HG03442 (cell line): ENCODE results near the gene BCOR.

Experiments
- ATAC-seq: cut with Tn5 transposase; IDR thresholded peaks from one replicate; pipeline ENCODE4 v1.9.1; 2021; ENCODE audit warnings: mild to moderate bottlenecking, moderate library complexity; ENCODE audit not compliant: unreplicated experiment

Gene BCOR

GRCh38 chrX:40097504-40098263, at the start of gene BCOR:
Gene BCOR, minus strand, starts transcription at chrX:40097958. Its CDS starts 20,029 bp downstream, at chrX:40077929.
- no peak for ATAC-seq

- ATAC-seq = no peak
Observed at GRCh38 chrX:40147126-40147952, 49.6 kb upstream of the BCOR start.

DNA sequence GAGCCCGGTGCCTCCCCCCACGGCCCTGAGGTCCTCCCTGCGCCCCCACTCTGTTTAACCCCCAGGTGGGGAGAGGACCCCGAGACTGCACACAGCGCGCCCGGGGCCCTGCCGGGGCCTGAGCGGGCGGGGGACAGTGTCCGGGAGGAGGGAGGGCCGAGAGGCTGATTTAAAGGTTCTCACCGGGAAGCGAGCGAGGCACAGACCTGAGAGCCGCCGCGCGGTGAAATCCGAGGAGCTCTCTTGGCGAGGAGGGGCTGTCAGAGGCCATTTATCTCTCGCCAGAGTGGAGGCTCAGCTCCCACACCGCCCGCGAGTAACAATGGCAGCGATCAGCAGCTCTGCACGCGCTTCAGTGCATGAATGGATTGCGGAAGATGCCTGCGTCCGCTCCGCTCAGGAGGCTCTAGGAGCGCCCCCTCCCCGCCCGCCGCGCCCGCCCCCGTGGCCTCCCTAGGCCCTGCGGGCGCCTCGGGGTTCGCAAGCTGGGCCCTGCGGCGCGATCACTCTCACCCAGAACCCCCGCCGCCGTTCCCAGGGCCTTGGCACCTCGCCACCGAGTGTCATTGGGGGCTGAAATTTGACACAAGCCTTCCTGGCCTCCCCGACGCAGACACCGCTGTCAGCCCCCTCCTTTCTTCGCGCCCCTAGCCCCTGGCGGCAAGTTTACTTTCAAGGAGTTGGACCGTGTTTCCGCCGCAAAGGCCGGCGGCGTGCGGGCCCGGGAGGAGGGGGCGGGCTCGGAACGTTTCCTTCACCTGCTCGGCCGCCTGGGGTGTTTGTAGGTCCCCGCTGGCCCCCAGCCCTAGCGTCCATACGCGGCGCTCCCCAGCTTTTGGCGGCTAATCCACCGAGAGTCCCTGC, 48.7 kb upstream of the BCOR start:
- ATAC-seq = no peak

- ATAC-seq = no peak
Observed at GRCh38 chrX:40145923-40146261, 48.1 kb upstream of the BCOR start.

DNA sequence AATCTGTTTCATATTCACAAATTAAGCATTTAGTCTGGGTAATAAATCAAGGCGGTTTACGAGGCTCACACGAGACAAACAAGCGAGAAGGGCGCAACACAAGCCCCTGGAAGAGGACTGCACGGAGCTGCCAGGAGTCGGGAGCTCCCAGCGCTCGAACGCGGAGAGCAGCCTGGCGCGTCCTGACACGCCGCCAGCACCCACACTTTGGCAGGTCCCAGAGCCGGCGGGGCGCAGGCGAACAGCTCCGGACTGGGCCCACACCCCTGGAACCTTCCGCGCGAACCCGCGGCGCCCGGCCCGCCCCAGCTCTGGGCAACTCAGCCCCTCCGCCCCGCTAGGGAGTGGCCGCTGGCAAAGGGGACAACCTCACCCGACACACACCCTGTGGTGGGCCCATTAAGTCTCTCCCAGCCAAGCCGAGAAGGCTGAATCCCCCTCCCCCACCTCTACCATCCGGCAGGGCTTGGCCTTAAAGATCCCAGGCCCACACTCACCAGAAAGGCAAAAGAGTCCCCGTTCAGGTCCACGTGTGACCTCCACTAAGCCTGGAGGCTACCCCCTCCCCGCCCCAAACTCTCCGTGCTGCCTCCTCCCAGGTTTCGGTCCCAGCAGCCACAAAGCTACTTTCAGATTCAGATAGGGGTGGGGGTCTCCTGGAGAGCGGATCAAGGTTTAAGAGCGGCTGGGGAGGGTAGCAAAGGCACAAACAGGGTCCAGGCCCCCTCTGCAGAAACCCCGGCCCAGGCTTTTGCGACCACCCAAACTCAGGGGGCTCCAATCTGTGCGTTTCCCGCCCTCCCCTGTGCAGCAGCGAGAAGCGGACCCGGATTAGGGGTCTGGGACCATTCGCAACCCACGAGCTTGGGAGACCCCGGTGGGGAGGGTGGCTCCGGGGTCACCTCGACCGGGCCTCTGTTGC, 47.5 kb upstream of the BCOR start:
- ATAC-seq = no peak

GRCh38 chrX:40144576-40144975, 46.8 kb upstream of the BCOR start:
- ATAC-seq = no peak

- no peak for ATAC-seq
Observed at GRCh38 chrX:40143987-40144386, 46.2 kb upstream of the BCOR start.

DNA sequence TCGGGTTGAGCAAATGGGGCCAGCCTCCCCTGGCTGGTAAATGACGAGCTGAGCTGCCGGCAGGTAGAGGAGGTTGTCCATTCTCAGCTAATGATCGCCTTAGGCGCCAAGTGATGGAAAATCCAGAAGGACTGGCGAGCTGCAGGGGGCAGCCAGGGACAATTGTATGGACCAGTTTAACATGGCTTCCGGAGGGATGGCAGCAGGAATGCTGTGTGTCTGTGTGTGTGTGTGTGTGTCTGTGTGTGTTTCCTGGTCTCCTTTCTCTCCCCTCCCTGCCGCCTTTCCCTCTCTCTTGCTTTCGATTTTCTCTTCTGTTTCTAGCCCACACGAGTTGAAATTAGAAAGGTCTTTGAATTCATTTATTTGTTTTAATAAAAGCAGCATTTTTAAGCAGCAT, 45.2 kb upstream of the BCOR start:
- no peak for ATAC-seq

DNA sequence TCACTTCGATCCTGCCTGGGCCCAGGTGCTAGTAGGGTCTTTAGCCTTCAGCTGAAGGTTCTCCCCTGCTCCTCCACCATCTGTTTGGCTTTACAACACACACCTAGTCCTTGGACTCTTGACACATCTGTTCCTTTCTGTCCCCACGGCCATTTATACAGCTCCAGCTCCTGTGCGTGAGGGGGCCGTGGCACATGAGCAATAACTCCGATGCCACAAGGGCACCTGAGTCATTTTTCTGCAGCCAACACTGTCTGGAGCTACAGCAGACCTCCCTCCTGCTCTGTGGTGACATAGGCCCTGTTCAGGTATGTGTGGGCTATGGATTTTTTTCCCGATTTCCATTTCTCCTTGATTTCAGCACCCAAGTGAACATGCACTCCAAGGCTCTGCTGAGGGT, 44.7 kb upstream of the BCOR start:
- no peak for ATAC-seq

DNA sequence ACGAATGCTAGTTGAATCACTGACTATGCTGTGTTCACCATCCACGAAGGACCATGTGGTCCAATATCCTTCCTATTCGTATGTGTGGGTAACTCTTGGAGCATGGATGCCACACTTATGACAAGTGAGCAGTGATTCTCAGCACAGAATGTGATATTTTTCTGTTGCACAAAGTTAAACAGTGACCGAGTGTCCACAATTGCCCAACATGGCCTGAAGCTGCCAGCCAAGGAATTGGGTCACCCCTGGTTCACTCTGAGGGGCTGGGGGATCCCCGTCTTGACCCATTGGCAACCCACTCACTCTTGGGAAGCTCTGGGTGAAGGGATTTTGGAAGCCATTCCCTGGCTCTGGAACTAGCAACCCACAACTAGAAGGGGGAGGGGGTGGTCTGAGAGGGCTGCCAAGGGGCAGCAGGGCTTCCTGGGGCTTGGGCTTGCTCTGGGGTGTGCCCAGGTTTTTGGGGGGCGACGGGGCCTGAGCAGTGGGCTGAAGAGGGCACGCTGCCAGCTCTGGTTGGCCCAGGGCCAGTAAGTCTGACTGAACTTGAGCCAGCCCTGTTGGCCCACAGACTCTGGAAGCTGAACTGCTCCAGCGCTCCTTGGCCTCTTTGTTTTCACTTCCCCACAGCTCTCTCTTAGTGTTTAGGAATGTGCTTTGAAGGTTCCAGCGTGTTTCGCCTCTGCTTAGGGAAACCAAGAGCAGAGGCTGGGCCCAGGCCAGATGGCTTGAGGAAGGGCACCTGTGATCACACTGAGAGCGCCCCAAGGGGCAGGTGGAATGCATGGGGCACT, 43.1 kb upstream of the BCOR start:
- no peak for ATAC-seq

DNA sequence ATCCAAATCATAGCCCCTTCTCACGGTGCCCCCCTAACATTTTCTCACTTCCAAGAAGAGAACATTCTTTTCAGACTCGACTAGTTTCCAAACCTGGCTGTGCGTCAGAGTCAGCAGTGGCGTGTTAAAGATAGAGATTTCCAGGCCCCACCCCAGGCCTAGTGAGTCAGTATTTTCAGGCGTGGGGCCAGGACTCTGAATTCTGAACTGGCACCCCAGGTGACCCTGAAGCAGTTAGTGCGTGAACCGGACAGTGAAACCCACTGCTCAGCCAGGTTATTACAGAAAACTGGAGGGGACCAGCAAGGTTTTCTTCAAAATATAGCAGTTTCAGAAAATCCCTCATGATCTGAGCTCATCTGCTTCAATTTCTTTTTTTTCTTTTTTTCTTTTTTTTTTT, 35.0 kb upstream of the BCOR start:
- ATAC-seq = no peak

- ATAC-seq = no peak
Observed at GRCh38 chrX:40131654-40132337, 34.0 kb upstream of the BCOR start.

GRCh38 chrX:40130207-40130606, 32.4 kb upstream of the BCOR start:
- no peak for ATAC-seq

DNA sequence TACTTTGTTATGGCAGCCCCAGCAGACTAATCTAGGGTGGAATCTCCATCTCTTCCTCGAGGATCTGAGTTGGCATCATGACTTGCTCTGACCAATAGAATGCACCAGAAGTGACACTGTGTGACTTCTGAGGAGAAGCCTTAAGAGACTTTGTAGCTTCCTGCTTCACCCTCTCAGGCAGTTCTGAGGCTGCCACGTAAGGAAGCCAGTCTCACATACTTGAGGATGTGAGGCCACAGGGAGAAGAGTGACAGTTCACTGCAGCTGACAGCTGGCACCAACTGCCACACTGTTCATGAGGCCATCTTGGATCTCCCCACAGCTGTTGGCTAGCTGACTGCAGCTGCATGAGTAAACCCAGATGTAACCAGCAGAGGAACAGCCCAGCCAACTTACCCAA, 29.3 kb upstream of the BCOR start:
- ATAC-seq = no peak

GRCh38 chrX:40122487-40122886, 24.7 kb upstream of the BCOR start:
- no peak for ATAC-seq

GRCh38 chrX:40121618-40122017, 23.9 kb upstream of the BCOR start:
- ATAC-seq = no peak

DNA sequence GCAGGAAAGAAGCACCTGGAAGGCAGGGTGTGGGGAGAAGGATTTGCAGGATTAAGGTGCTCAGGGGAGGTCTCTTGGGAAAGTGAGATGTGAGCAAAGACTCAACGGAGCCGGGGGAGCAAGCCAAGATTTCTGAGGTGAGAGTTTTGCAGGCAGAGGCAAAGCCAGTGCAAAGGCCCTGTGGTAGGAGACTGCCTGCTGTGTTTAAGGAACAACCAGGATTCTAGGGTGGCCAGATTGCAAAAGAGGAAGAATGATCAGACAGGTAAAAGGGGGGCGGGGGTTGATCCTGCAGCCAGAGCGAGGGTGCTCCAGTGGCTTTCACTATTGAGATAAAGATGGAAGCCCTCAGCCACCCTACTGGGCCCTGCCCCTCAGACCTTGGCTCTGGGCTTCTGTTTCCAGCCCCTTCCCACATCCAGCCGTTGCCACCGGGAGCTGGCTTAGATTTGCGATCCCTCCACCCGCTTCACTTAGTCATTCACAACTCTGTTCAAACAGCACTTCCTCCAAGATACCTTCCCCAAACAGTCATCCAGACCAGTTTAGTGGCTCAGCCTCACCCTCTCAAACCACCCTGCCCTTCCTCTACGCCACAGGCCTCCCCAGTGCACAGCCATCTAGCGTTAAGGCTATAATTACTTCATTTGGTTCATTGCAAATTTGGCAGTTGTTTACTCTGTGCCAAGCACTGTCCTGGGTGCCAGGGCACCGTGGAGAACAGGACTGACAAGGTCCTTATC, 23.3 kb upstream of the BCOR start:
- ATAC-seq = no peak

DNA sequence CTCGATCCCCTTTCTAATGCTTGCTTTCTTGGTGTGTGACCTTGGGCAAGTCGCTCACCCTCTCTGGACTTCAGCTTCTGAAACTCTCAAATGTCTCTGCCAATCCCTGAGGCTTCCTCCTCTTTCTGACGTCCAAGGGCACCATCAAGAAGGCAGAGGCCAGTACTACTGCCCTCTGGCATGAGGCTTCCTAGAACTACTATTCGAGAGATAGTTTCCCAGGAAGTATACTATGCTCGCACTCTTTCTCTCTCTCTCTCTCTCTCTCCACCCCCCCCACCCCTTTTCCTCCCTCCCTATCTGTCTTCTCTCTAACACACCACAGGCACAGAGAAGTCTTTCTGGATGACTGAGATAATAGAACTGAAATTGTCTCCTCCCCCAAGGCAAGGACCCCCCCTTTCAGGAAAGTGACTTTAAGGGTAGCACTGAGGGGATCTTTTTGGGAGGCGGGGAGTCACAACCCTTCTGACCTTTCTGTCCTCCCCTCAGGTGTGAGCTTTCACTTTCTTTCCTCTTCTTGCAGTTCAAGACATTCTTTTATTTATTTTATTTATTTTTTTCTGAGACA, 20.0 kb upstream of the BCOR start:
- ATAC-seq = no peak
